Adrenal gland (tissue), 5 donors: ENCODE data around the gene PNPLA2.

ENCODE experiments used
- CTCF ChIP-seq, 6 experiments: fragments of 450-650 bp in 4 of 6; fragments of 200-600 bp in 2 of 6; sonication (generic) in 1 of 6; IDR thresholded peaks; 1 replicate in 5 of 6; 2 replicates in 1 of 6; pipeline versions ENCODE4 v1.5.1 to v1.8.0; 2016 to 2021; ENCODE audit warnings: antibody characterized with exemption in 6 of 6, mild to moderate bottlenecking in 2 of 6, moderate library complexity in 1 of 6
- POLR2A ChIP-seq, 2 donors: fragments of 450-650 bp; IDR thresholded peaks; one replicate each; pipeline ENCODE4 v1.6.1; 2017; ENCODE audit warnings: antibody characterized with exemption in 2 of 2, mild to moderate bottlenecking in 2 of 2, moderate library complexity in 1 of 2
- donor health status: DM: no; HTN: no; CAD: no.

GRCh38 chr11:823441-824291 is 5.0 kb downstream of the PNPLA2 start:
- TF ChIP-seq CTCF (IDR thresholded peaks at IDR 0.05) (no peak), POLR2A (IDR thresholded peaks at IDR 0.05) (no peak)
